Body of pancreas (tissue), 4 donors: ENCODE measurements around the gene ATXN3. TPM values are rescaled to one million over a fixed set of nuclear protein-coding genes. Genes with fewer than 3 reads are reported as not detected.

Source experiments
- ATAC-seq: fragments of 150-250 bp; one replicate; pipeline ENCODE4 v1.9.1; 2016
- DNase-seq, 4 donors: peaks; one replicate each; pipeline ENCODE4 v3.0.0-alpha.2; 2019
- H3K27ac ChIP-seq, 4 donors: fragments of 200-600 bp; sonication (generic); 1 replicate in 3 of 4; 2 replicates in 1 of 4; pipeline versions ENCODE4 v1.5.1 to v1.6.1; 2016 to 2019; ENCODE audit warnings: mild to moderate bottlenecking in 1 of 4, mixed read lengths in 1 of 4, moderate library complexity in 1 of 4
- H3K27me3 ChIP-seq, 2 donors: fragments of 200-600 bp; sonication (generic); one replicate each; pipeline ENCODE4 v1.6.0; 2016; ENCODE audit warnings: mild to moderate bottlenecking in 1 of 2
- H3K36me3 ChIP-seq, 2 donors: fragments of 200-600 bp; sonication (generic); replicated peaks in 1 of 2; 2 replicates each; pipeline ENCODE4 v1.5.1; 2016; ENCODE audit warnings: low read depth in 2 of 2; ENCODE audit not compliant: insufficient read depth in 1 of 2
- H3K4me1 ChIP-seq: fragments of 200-600 bp; sonication (generic); one replicate; pipeline ENCODE4 v1.6.0; 2016
- H3K4me3 ChIP-seq, 2 donors: fragments of 200-600 bp; sonication (generic); 1 replicate in 1 of 2; 2 replicates in 1 of 2; pipeline ENCODE4 v1.5.1; 2016 to 2019
- H3K9me3 ChIP-seq, 3 donors: fragments of 200-600 bp; sonication (generic); 1 replicate in 2 of 3; 2 replicates in 1 of 3; pipeline ENCODE4 v1.5.1; 2016
- POLR2A ChIP-seq, 3 donors: fragments of 450-650 bp; IDR thresholded peaks; one replicate each; pipeline ENCODE4 v1.6.1; 2016; ENCODE audit warnings: antibody characterized with exemption in 3 of 3, mild to moderate bottlenecking in 2 of 3
- WGBS, 2 donors: methylation state at CpG; one replicate each; pipeline ENCODE4 v1.1.5; 2017; 5-methylcytosine and 5-hydroxymethylcytosine counted together
- intact Hi-C: fragments of 100-400 bp; cut with DNase I; formaldehyde crosslinking; loops from one replicate; pipeline ENCODE4 v1.15.1; 2023
- total RNA-seq, 2 donors: library from RNA; depleted of rRNA; stranded (reverse); fragments of >200 nt; gene quantifications; one replicate each; pipeline ENCODE4 v1.1.0, GENCODE V29; 2016
- TF ChIP-seq, protein P1 (sequence below), 7 experiments: fragments of 450-650 bp in 4 of 7; fragments of 200-600 bp in 3 of 7; sonication (generic) in 3 of 7; IDR thresholded peaks; one replicate each; pipeline ENCODE4 v1.5.1; 2016 to 2019; ENCODE audit warnings: antibody characterized with exemption in 7 of 7

Gene ATXN3
- total RNA-seq, result 10 to 100 TPM in 1 of 2 donors, 1 to 10 TPM in 1; 5.9 to 16.1 TPM

DNA sequence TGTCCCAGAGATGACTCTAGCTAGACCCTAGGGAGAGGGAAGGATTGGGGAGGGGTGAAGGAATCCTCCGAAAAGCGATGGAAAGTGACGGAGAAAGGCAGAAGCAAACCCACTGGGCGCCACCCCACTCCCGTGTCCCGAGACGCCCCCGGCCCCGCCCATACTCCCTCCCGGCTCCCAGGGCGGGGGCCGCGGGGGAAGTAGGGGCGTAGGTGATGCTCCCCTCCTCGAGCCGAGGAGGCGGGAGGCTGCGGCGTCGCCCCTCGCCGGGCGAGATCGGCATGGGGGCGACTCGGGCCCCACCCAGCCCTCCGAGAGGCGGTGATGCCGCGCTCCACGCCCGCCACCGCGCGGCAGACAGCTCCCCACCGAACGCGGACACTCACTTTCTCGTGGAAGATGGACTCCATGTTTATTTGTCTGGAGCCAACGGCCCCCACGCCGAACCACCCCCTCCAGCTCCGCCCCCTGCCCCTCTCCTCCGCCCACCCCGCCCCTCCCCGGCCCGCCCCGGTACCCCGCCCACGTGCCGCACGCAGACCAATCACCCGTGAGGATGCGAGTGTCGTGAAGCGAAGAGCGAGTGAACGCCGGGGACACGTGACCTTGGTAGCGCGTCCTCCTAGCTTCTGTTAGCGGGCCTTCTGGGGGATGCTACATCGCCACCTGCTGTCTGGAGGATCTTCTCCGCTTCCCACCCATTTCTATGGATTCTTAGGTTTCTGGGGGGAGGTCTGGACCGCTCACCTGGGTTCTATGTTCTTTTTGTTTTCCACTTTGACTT is at the start of gene ATXN3:
Gene ATXN3, minus strand, starts transcription at position 440 of the 784 bp plus-strand sequence. Its CDS starts 30 bp downstream, at position 410.
- Histone ChIP-seq H3K9me3 (no peaks in the 10 kb centered on the region), H3K36me3 (no peaks in the 10 kb centered on the region), H3K27ac (peak within 1 kb of the TSS; percentile 68 to 91 (median 82)), H3K27me3 (no peaks in the 10 kb centered on the region), H3K4me1 (peaks cover 24% of the 10 kb centered on the region), H3K4me3 (peak within 1 kb of the TSS; percentile 85 to 92)
- intact Hi-C loops, result no loop called here
- TF ChIP-seq POLR2A (IDR thresholded peaks at IDR 0.05), result peak in 2 of 3 donors; percentile 43 to 64
- TF ChIP-seq, protein P1, sequence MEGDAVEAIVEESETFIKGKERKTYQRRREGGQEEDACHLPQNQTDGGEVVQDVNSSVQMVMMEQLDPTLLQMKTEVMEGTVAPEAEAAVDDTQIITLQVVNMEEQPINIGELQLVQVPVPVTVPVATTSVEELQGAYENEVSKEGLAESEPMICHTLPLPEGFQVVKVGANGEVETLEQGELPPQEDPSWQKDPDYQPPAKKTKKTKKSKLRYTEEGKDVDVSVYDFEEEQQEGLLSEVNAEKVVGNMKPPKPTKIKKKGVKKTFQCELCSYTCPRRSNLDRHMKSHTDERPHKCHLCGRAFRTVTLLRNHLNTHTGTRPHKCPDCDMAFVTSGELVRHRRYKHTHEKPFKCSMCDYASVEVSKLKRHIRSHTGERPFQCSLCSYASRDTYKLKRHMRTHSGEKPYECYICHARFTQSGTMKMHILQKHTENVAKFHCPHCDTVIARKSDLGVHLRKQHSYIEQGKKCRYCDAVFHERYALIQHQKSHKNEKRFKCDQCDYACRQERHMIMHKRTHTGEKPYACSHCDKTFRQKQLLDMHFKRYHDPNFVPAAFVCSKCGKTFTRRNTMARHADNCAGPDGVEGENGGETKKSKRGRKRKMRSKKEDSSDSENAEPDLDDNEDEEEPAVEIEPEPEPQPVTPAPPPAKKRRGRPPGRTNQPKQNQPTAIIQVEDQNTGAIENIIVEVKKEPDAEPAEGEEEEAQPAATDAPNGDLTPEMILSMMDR (IDR thresholded peaks at IDR 0.05), result peak; percentile 51 to 89 (median 81)
- WGBS, 2 donors, result 0 to 1% methylated on average over 10 to 39 of the region's 66 CpGs
- ATAC-seq, result peak; percentile 97
- DNase-seq, result peak; percentile 96 to 99 (median 97)

DNA sequence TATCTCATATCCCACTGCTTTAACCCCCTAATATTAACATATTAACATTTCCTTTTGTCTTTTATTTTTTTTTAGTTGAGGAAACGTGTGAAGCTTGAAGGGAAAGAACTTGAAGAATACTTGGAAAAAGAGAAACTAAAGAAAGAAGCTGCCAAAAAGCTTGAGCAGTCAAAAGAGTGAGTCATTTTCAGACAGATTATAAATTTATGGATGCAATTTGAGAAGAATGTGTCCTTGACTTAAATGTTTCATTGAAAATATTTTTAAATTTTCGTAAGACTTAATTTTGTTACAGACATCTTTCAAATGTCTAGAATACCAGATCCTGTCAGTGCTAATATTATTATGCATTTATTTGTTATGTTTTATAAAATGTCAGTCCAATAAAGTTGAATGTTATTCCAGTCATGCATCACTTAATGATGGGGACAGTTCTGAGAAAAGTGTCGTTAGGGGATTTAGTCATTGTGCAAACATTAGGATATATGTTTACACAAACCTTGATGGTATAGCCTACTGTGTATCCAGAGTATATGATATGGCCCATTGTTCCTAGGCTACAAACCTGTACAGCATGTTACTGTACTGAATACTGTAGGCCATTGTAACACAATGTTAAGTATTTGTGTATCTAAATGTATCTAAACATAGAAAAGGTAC is 48.0 kb upstream of the ATXN3 start:
- ATAC-seq (no peak), DNase-seq (no peak)
- H3K4me1 ChIP-seq, result no peaks in the 10 kb centered on the region
- 82 to 84% methylated on average over 3 of the region's 3 CpGs for WGBS, 2 donors
- no peaks in the 10 kb centered on the region for H3K9me3 ChIP-seq
- H3K4me3 ChIP-seq, result no peak overlapping the region
- no peak overlapping the region for H3K27ac ChIP-seq
- intact Hi-C loops, result no loop called here
- peaks cover 21 to 24% of the 10 kb centered on the region in 2 donors for H3K36me3 ChIP-seq
- TF ChIP-seq, protein P1 (IDR thresholded peaks at IDR 0.05), result no peak
- TF ChIP-seq POLR2A (IDR thresholded peaks at IDR 0.05), result no peak
- H3K27me3 ChIP-seq, result no peaks in the 10 kb centered on the region

DNA sequence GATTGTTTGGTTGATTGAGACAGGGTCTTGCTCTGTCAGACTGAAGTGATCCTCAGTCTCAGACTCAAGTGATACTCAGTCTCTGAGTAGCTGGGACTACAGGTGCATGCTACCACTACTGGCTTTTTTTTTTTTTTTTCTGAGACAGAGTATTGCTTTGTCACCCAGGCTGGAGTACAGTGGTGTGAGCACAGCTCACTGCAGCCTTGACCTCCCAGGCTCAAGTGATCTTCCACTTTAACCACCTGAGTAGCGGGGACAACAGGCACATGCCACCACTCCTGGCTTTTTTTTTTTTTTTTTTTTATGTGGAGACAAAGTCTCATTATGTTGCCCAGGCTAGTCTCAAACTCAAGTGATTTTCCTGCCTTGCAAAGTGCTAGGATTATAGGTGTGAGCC is 47.2 kb upstream of the ATXN3 start:
- TF ChIP-seq, protein P1 (IDR thresholded peaks at IDR 0.05), result no peak
- TF ChIP-seq POLR2A (IDR thresholded peaks at IDR 0.05), result no peak
- Histone ChIP-seq H3K27me3 (no peaks in the 10 kb centered on the region), H3K36me3 (peaks cover 21 to 23% of the 10 kb centered on the region in 2 donors), H3K27ac (no peak overlapping the region), H3K4me1 (no peaks in the 10 kb centered on the region), H3K9me3 (no peaks in the 10 kb centered on the region), H3K4me3 (no peak overlapping the region)
- DNase-seq (no peak), ATAC-seq (no peak)
- 92 to 100% methylated on average over 1 of the region's 1 CpG for WGBS, 2 donors
- intact Hi-C loops, result no loop called here

DNA sequence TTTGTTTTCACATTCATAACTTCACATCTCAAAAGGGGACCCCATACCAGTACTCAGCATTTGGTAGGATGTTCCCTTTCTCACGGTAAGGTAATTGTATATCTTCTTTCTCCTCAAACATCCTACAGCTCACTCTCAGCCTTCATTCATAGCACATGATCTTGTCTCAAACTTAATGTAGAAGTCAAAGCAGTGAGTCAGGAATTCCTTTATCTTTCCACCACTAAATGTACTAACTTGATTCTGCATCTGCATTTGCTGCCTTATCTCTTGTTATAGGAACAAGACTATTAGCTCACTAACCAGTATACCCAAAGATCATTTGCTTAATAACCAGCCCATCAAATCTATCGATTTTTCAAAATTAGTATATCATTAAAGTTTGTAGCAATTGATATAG is 38.3 kb upstream of the ATXN3 start:
- Histone ChIP-seq H3K27ac (no peak overlapping the region), H3K9me3 (no peaks in the 10 kb centered on the region), H3K36me3 (peaks cover 10 to 34% of the 10 kb centered on the region in 2 donors), H3K27me3 (no peaks in the 10 kb centered on the region), H3K4me1 (no peaks in the 10 kb centered on the region), H3K4me3 (no peak overlapping the region)
- DNase-seq, result no peak
- WGBS, 2 donors, result 85 to 90% methylated on average over 2 of the region's 2 CpGs
- no peak for TF ChIP-seq POLR2A (IDR thresholded peaks at IDR 0.05)
- TF ChIP-seq, protein P1 (IDR thresholded peaks at IDR 0.05), result no peak
- intact Hi-C loops, result no loop called here
- ATAC-seq, result no peak
